ENCODE measurements around the gene PRKAR1B. TPM values are rescaled to one million over a fixed set of nuclear protein-coding genes. Genes with fewer than 3 reads are reported as not detected.
"Not testable (repeated sequence)": the region's sequence is repeated elsewhere in the genome, so short reads cannot be mapped to it uniquely, and the experiment has no call there.

PRKAR1B gene
- total RNA-seq, 4 donors from 2014 or later: 8.2 to 12.3 (median 10.5) TPM

DNA sequence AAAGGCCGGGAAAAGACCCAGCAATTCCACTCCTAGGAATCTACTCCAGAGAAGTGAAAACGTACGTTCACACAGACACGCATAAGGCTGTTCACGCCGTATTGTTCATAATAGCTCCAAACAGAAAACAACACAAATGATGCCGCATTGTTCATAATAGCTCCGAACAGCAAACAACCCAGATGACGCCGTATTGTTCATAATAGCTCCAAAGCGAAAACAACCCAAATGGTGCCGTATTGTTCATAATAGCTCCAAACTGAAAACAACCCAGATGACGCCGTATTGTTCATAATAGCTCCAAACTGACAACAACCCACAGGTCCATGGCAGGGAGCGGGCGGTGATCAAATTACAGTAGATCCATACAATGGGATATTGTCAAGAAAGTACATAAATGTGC is 85.8 kb downstream of the PRKAR1B start:
- Histone ChIP-seq H3K9me3 (no peaks in the 10 kb centered on the region), H3K4me1 (no peaks in the 10 kb centered on the region), H3K27me3 (no peaks in the 10 kb centered on the region), H3K27ac (no peak overlapping the region), H3K36me3 (no peaks in the 10 kb centered on the region), H3K4me3 (no peak overlapping the region)
- no peak for DNase-seq (ENCODE audit: low spot score in 2 of 2)
- 90% methylated on average over 16 of the region's 16 CpGs for WGBS
- no peak for TF ChIP-seq CTCF (IDR thresholded peaks at IDR 0.05)
- no peak for TF ChIP-seq POLR2AphosphoS5 (IDR thresholded peaks at IDR 0.05)
- TF ChIP-seq POLR2A (IDR thresholded peaks at IDR 0.05): no peak
- TF ChIP-seq EP300 (IDR thresholded peaks at IDR 0.05): no peak

GRCh38 chr7:638256-639011 is 88.6 kb downstream of the PRKAR1B start:
- DNase-seq (ENCODE audit: low spot score in 2 of 2): no peak
- H3K27ac ChIP-seq: no peak overlapping the region
- no peaks in the 10 kb centered on the region for H3K27me3 ChIP-seq
- H3K4me3 ChIP-seq: no peak overlapping the region
- H3K4me1 ChIP-seq: no peaks in the 10 kb centered on the region
- no peaks in the 10 kb centered on the region for H3K36me3 ChIP-seq
- TF ChIP-seq POLR2AphosphoS5 (IDR thresholded peaks at IDR 0.05) (no peak), EP300 (IDR thresholded peaks at IDR 0.05) (no peak), CTCF (IDR thresholded peaks at IDR 0.05) (no peak), POLR2A (IDR thresholded peaks at IDR 0.05) (no peak)
- 86% methylated on average over 24 of the region's 25 CpGs for WGBS
- no peaks in the 10 kb centered on the region for H3K9me3 ChIP-seq

DNA sequence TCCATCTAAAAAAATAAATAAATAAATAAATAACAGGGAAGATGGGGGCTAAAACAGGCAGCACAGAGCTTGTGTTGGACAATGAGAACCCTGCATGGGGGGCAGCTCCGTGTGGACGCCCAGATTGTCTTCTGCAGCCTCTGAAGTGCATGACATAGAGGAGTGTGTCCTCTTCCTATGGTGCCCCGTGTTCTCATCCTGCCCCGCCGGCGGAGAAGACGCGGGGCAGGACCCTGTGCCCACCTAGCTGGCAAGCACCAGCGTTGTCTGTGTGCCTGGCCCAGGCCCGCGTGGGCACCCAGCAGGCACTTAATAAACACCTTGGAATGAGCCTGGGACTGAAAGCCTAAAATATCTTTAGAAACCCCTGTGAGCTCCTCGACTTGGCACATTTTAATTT is 89.3 kb downstream of the PRKAR1B start:
- TF ChIP-seq EP300 (IDR thresholded peaks at IDR 0.05): no peak
- no peak for TF ChIP-seq CTCF (IDR thresholded peaks at IDR 0.05)
- TF ChIP-seq POLR2A (IDR thresholded peaks at IDR 0.05): no peak
- no peak for TF ChIP-seq POLR2AphosphoS5 (IDR thresholded peaks at IDR 0.05)

DNA sequence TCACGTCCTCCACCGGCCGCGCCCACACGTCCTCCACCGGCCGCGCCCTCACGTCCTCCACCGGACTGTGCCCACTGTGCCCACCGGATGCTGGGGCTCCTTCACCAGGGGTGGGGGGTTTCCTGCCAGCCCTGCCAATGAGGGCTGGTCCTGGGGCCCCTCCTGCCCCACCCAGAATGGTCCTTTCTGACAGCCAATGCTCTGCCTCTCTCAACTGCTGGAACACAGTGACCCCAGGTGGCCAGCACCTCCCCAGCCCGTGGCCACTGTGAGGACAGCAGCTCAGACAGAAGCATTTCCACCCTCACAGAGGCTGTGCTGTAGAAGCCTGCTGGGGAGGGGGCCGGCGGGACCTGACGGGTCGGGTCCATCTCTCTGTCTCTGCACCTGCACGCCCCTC is 90.7 kb downstream of the PRKAR1B start:
- Histone ChIP-seq H3K9me3 (no peaks in the 10 kb centered on the region), H3K27me3 (no peaks in the 10 kb centered on the region), H3K36me3 (no peaks in the 10 kb centered on the region), H3K4me1 (no peaks in the 10 kb centered on the region), H3K27ac (no peak overlapping the region), H3K4me3 (no peak overlapping the region)
- no peak for DNase-seq (ENCODE audit: low spot score in 2 of 2)
- TF ChIP-seq EP300 (IDR thresholded peaks at IDR 0.05) (no peak), POLR2AphosphoS5 (IDR thresholded peaks at IDR 0.05) (no peak), POLR2A (IDR thresholded peaks at IDR 0.05) (no peak), CTCF (IDR thresholded peaks at IDR 0.05) (no peak)
- WGBS: 93% methylated on average over 17 of the region's 17 CpGs

More for the DNA sequence above, 89.3 kb downstream of the PRKAR1B start:
- 91% methylated on average over 11 of the region's 12 CpGs for WGBS
- H3K4me3 ChIP-seq: no peak overlapping the region
- no peaks in the 10 kb centered on the region for H3K4me1 ChIP-seq
- DNase-seq (ENCODE audit: low spot score in 2 of 2): no peak
- H3K27ac ChIP-seq: no peak overlapping the region
- H3K9me3 ChIP-seq: no peaks in the 10 kb centered on the region
- H3K36me3 ChIP-seq: no peaks in the 10 kb centered on the region
- no peaks in the 10 kb centered on the region for H3K27me3 ChIP-seq

GRCh38 chr7:635687-636382 is 91.2 kb downstream of the PRKAR1B start:
- not testable (repeated sequence) for H3K27ac ChIP-seq; H3K36me3 ChIP-seq; H3K27me3 ChIP-seq; H3K9me3 ChIP-seq; H3K4me1 ChIP-seq; H3K4me3 ChIP-seq; DNase-seq (ENCODE audit: low spot score in 2 of 2)
- WGBS: 95% methylated on average over 54 of the region's 81 CpGs
